K562 (cell line): Measurements from ENCODE around the gene FMO3. TPM values are rescaled to one million over a fixed set of nuclear protein-coding genes. Genes with fewer than 3 reads are reported as not detected.

Source experiments
- ATAC-seq: fragments of 200-7000 bp; cut with Tn5 transposase; 3 replicates; pipeline ENCODE4 v1.9.1; 2020; ENCODE audit warnings: moderate library complexity
- BruUV-seq: library from RNA; stranded (reverse); fragments of 400-500 nt; replicated peaks from 2 replicates; lab custom pipeline; 2021; lab: Mats Ljungman, UMichigan
- CTCF ChIA-PET: fragments of 300-600 bp; formaldehyde crosslinking; extraction: SDS; loops from one replicate; lab custom pipeline; 2021; ENCODE audit warnings: low intra/inter-chr PET ratio; lab: Yijun Ruan, JAX
- POLR2A ChIA-PET: fragments of 300-600, 350-650 bp; sonication (Branson Sonifier 250); formaldehyde crosslinking; extraction: SDS; loops from one replicate; lab custom pipeline; 2021; ENCODE audit warnings: antibody characterized with exemption, inconsistent platforms; lab: Yijun Ruan, JAX
- DNase-seq, 4 experiments: peaks; one replicate each; pipeline versions ENCODE4 v3.0.0 to v3.0.0-alpha.2; 2011 to 2018; ENCODE audit warnings: low spot score in 3 of 4, mixed read lengths in 3 of 4; ENCODE audit errors: extremely low read depth in 1 of 4
- FAIRE-seq: peaks from 2 replicates; lab custom pipeline; 2011; peaks lifted over from hg19 to GRCh38; lab: Jason Lieb, UNC
- H2AFZ ChIP-seq: 2 replicates; pipeline ENCODE4 v1.6.0; 2011; ENCODE audit warnings: low read depth, low read length, control low read depth, inconsistent platforms
- H3K27ac ChIP-seq: fragments of 200-600 bp; 3 replicates; pipeline ENCODE4 v1.8.0; 2011; ENCODE audit warnings: low read depth, mild to moderate bottlenecking, control low read depth, inconsistent platforms, low read length, moderate library complexity, mixed read lengths; ENCODE audit errors: extremely low read depth
- H3K27me3 ChIP-seq, 2 experiments: fragments of 300-600 bp in 1 of 2; 2 replicates in 1 of 2; 3 replicates in 1 of 2; pipeline versions ENCODE4 v1.6.0 to v1.8.0; 2011; ENCODE audit warnings: inconsistent platforms in 2 of 2, low read length in 2 of 2, mild to moderate bottlenecking in 1 of 2, mixed read lengths in 1 of 2, moderate library complexity in 1 of 2; ENCODE audit not compliant: control insufficient read depth in 2 of 2, insufficient read depth in 2 of 2
- H3K36me3 ChIP-seq: fragments of 300-600 bp; 3 replicates; pipeline ENCODE4 v1.8.0; 2011; ENCODE audit warnings: mild to moderate bottlenecking, low read length, inconsistent platforms; ENCODE audit not compliant: control insufficient read depth, insufficient read depth
- H3K4me1 ChIP-seq, 2 experiments: fragments of 200-600 bp in 1 of 2; replicated peaks in 1 of 2; 2 replicates in 1 of 2; 3 replicates in 1 of 2; pipeline versions ENCODE4 v1.5.1 to v1.8.0; 2011; ENCODE audit warnings: inconsistent platforms in 2 of 2, low read length in 2 of 2, mild to moderate bottlenecking in 1 of 2, mixed read lengths in 1 of 2, moderate library complexity in 1 of 2; ENCODE audit not compliant: control insufficient read depth in 2 of 2, insufficient read depth in 2 of 2
- H3K4me2 ChIP-seq: 2 replicates; pipeline ENCODE4 v1.6.1; 2011; ENCODE audit warnings: low read length, control low read depth, inconsistent platforms, mixed read lengths; ENCODE audit not compliant: insufficient read depth
- H3K4me3 ChIP-seq: fragments of 200-600 bp; sonication (generic), shearing (Covaris generic); 2 replicates; pipeline ENCODE4 v1.5.1; 2016; ENCODE audit warnings: control low read depth, inconsistent platforms
- H3K79me2 ChIP-seq: fragments of 200-600 bp; 3 replicates; pipeline ENCODE4 v1.8.0; 2011; ENCODE audit warnings: low read length, inconsistent platforms; ENCODE audit not compliant: control insufficient read depth, insufficient read depth
- H3K9ac ChIP-seq, 2 experiments: 2 replicates each; pipeline versions ENCODE4 v1.6.0 to v1.6.1; 2011; ENCODE audit warnings: low read depth in 2 of 2, low read length in 2 of 2, control low read depth in 1 of 2, inconsistent platforms in 1 of 2, mild to moderate bottlenecking in 1 of 2, mixed read lengths in 1 of 2; ENCODE audit not compliant: insufficient read depth in 1 of 2
- H3K9me1 ChIP-seq: one replicate; pipeline ENCODE4 v1.6.0; 2011; ENCODE audit warnings: inconsistent platforms, mild to moderate bottlenecking, low read length, moderate library complexity; ENCODE audit not compliant: control insufficient read depth, insufficient read depth
- H3K9me3 ChIP-seq: replicated peaks from 2 replicates; pipeline ENCODE4 v1.5.1; 2011; ENCODE audit warnings: low read depth, low read length, inconsistent platforms; ENCODE audit not compliant: control insufficient read depth, insufficient read depth
- H4K20me1 ChIP-seq: replicated peaks from 2 replicates; pipeline ENCODE4 v1.6.1; 2011; ENCODE audit warnings: low read length, inconsistent platforms, mixed read lengths; ENCODE audit not compliant: control insufficient read depth, insufficient read depth
- NFE2L1 ChIP-seq: fragments of 450-650 bp; IDR thresholded peaks from 2 replicates; pipeline ENCODE4 v1.6.1; 2016; ENCODE audit warnings: missing genetic modification characterization, low read depth, mild to moderate bottlenecking, missing compliant biosample characterization, moderate library complexity, borderline replicate concordance
- NRF1 ChIP-seq, 2 experiments: fragments of 450-650 bp; IDR thresholded peaks in 1 of 2; conservative IDR thresholded peaks in 1 of 2; 2 replicates each; pipeline ENCODE4 v1.6.1; 2014; ENCODE audit warnings: mild to moderate bottlenecking in 2 of 2
- PCBP2 ChIP-seq: fragments of 200-400 bp; formaldehyde crosslinking; IDR thresholded peaks from 2 replicates; pipeline ENCODE4 v1.6.1; 2018; ENCODE audit warnings: low read length, low read depth, mild to moderate bottlenecking, moderate library complexity; ENCODE audit not compliant: poor library complexity, severe bottlenecking
- POLR2B ChIP-seq: fragments of 450-650 bp; IDR thresholded peaks from 2 replicates; pipeline ENCODE4 v1.6.1; 2018; ENCODE audit warnings: low read depth; ENCODE audit not compliant: partially characterized antibody
- RBM25 ChIP-seq: fragments of 200-400 bp; formaldehyde crosslinking; IDR thresholded peaks from 2 replicates; pipeline ENCODE4 v1.6.1; 2018; ENCODE audit warnings: low read length, low read depth, moderate library complexity; ENCODE audit not compliant: severe bottlenecking
- RFX1 ChIP-seq: fragments of 450-650 bp; IDR thresholded peaks from 2 replicates; pipeline ENCODE4 v1.6.1; 2016; ENCODE audit warnings: mild to moderate bottlenecking, moderate library complexity
- ZBTB40 ChIP-seq, 2 experiments: fragments of 450-650 bp in 1 of 2; sonication (generic) in 1 of 2; formaldehyde crosslinking in 1 of 2; IDR thresholded peaks; 2 replicates each; pipeline versions ENCODE4 v1.7.1 to v1.9.0; 2016 to 2022; ENCODE audit warnings: inconsistent platforms in 1 of 2, mild to moderate bottlenecking in 1 of 2, missing genetic modification reagents in 1 of 2
- ZNF41 ChIP-seq: fragments of 250-450 bp; sonication (Bioruptor Pico); conservative IDR thresholded peaks from 2 replicates; pipeline ENCODE4 v1.4.0; 2020; ENCODE audit warnings: mild to moderate bottlenecking
- ZNF76 ChIP-seq: fragments of 250-450 bp; sonication (Bioruptor Pico); IDR thresholded peaks from 2 replicates; pipeline ENCODE4 v1.4.0; 2020; ENCODE audit warnings: mild to moderate bottlenecking, moderate library complexity, borderline replicate concordance
- in situ Hi-C: fragments of 300-500 bp; cut with MboI; formaldehyde crosslinking; loops from 4 replicates; pipeline ENCODE4 v1.15.0; 2018; ENCODE audit warnings: inconsistent platforms, mixed read lengths
- intact Hi-C: fragments of 100-400 bp; cut with micrococcal nuclease; formaldehyde crosslinking; loops from 2 replicates; pipeline ENCODE4 v1.14.2; 2022
- polyA plus RNA-seq, 8 experiments: library from polyadenylated mRNA; depleted of rRNA in 4 of 8; stranded (reverse) in 5 of 8; unstranded in 3 of 8; fragments of >200 nt; fragmentation: Nextera tagmentation in 2 of 8; fragmentation: Illumina TruSeq in 1 of 8; extraction: Ambion mirVana in 2 of 8; extraction: Trizol in 1 of 8; gene quantifications; 2 replicates each; pipeline versions ENCODE4 v1.2.1 to v1.2.3, GENCODE V29; 2011 to 2014; ENCODE audit warnings: inconsistent platforms in 1 of 8, missing spikeins in 1 of 8
- total RNA-seq, 7 experiments: library from RNA; depleted of rRNA in 6 of 7; stranded (reverse); fragments of >200 nt in 6 of 7; fragmentation: Illumina TruSeq in 2 of 7; extraction: Trizol in 2 of 7; gene quantifications; 2 replicates each; pipeline versions ENCODE4 v1.2.1 to v1.2.3, GENCODE V29; 2011 to 2021; ENCODE audit warnings: low replicate concordance in 1 of 7
- TF ChIP-seq, protein P1 (sequence below): fragments of 200-400 bp; formaldehyde crosslinking; IDR thresholded peaks from 2 replicates; pipeline ENCODE4 v1.6.1; 2017; ENCODE audit warnings: mild to moderate bottlenecking, low read depth, low read length, moderate library complexity

FMO3 gene
- total and polyA plus RNA-seq, 9 of the 15 experiments (the other 6 are each of a cell fraction or from before 2014, with no cell fraction given): not detected

GRCh38 chr1:171127501-171127900, 36.8 kb downstream of the FMO3 start (continued):
- TF ChIP-seq POLR2B (no peak), RFX1 (no peak), NFE2L1 (tag) (no peak)
- TF ChIP-seq, all 486 proteins: peak for 0

DNA sequence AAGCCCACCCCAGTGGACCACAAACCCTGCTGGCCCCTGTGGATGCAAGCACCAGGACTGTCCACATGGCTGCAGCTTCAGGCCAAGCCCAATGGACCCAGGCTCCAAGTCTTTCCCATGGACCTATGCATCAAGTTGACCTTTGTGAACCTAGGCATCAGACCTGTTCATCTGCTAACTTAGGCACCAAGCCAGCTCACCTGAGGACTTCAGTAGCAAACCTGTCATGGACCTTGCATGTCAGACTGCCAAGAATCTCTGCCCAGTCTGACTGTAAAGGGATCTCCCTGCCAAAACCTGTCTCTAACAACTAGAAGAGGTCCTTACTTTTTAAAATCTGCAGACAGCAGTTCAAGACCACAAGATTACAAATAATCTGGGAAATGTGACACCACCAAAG, 37.8 kb downstream of the FMO3 start:
- no TSS peak for BruUV-seq
- H3K4me3 ChIP-seq: no peak overlapping the region
- in situ Hi-C loops: no loop called here
- H3K9ac ChIP-seq: no peak overlapping the region
- ChIA-PET CTCF (no interaction called here), POLR2A (no interaction called here)
- no peaks in the 10 kb centered on the region for H3K9me1 ChIP-seq
- DNase-seq (no peak), FAIRE-seq (no peak), ATAC-seq (no peak)
- no peak overlapping the region for H3K27ac ChIP-seq
- no peaks in the 10 kb centered on the region for H3K79me2 ChIP-seq
- H3K4me2 ChIP-seq: no peak overlapping the region
- no peaks in the 10 kb centered on the region for H3K4me1 ChIP-seq
- H3K36me3 ChIP-seq: no peaks in the 10 kb centered on the region
- H4K20me1 ChIP-seq: no peaks in the 10 kb centered on the region
- no peak overlapping the region for H2AFZ ChIP-seq
- H3K9me3 ChIP-seq: no peaks in the 10 kb centered on the region
- no peaks in the 10 kb centered on the region for H3K27me3 ChIP-seq
- intact Hi-C loops: no loop called here
- TF ChIP-seq ZBTB40 (IDR thresholded peaks at IDR 0.05) (no peak), ZBTB40 (CRISPR knock-in tag; IDR thresholded peaks at IDR 0.05) (no peak), PCBP2 (no peak), ZNF41 (CRISPR knock-in tag) (no peak), NRF1 (conservative IDR thresholded peaks at IDR 0.05 in 1 of 2, IDR thresholded peaks at IDR 0.05 in 1 of 2) (no peak), RBM25 (no peak), ZNF76 (no peak)
- TF ChIP-seq, protein P1, sequence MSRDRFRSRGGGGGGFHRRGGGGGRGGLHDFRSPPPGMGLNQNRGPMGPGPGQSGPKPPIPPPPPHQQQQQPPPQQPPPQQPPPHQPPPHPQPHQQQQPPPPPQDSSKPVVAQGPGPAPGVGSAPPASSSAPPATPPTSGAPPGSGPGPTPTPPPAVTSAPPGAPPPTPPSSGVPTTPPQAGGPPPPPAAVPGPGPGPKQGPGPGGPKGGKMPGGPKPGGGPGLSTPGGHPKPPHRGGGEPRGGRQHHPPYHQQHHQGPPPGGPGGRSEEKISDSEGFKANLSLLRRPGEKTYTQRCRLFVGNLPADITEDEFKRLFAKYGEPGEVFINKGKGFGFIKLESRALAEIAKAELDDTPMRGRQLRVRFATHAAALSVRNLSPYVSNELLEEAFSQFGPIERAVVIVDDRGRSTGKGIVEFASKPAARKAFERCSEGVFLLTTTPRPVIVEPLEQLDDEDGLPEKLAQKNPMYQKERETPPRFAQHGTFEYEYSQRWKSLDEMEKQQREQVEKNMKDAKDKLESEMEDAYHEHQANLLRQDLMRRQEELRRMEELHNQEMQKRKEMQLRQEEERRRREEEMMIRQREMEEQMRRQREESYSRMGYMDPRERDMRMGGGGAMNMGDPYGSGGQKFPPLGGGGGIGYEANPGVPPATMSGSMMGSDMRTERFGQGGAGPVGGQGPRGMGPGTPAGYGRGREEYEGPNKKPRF: no peak
